HG02623 (cell line): Measurements from ENCODE around the gene PTPRG.
"Not testable (repeated sequence)": the region's sequence is repeated elsewhere in the genome, so short reads cannot be mapped to it uniquely, and the experiment has no call there.

ENCODE experiments used
- ATAC-seq: cut with Tn5 transposase; IDR thresholded peaks from one replicate; pipeline ENCODE4 v1.9.1; 2021; ENCODE audit warnings: moderate library complexity; ENCODE audit not compliant: unreplicated experiment

The PTPRG gene

DNA sequence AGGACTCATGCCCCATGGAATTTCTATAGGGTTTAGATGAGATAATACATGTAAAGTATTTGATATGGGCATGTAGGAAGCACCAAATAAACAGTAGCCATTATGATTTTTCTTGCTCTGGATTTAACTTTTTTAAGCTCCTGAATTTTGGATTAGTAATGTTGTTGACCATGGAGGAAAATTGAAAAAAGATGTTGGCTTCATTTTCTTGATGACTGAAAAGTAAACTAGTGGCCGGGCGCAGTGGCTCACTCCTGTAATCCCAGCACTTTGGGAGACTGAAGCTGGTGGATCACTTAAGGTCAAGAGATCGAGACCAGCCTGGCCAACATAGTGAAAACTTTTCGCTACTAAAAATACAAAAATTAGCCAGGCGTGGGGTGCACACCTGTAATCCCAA lies 120.3 kb downstream of the PTPRG start:
- ATAC-seq, result no peak

DNA sequence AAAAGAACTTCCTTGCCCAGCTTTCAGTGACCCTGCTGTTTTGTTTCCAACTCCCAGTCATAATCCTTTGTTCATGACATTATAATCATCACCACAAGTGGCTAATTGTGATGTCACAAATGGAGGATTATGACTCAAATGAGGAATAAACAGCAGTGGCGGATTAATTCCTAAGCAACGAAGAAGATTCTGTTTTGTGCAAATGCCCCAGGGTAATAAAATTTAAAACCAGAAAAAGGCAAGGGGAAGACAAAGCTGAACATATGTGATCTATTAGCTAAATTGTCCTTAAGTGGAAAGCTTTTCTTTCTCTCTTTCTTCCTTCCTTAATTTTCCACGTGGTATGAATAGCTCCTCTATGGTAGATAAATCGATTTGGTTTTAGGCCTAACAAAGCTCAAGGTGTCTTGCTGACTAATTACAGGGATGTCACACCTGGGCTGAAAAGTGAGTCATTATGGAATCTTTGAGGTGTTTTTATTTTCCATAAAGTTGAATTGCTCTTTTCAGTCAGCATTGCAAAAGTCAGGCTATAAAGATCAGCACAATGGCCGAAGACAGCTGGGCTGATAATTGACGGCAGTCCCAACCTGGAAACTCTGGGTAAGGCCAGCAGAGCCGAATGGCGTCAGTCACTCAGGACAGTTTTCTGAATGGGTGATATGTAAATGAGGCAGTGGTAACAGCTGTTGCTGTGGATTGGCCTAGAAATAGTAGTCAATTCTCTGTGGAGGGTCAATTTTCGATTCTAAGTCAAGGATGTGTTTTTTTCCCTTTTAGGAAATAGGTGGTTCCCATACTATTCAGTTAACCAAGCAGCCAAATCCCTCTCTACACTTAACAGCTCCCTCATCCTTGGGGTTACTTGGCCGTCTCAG lies 121.5 kb downstream of the PTPRG start:
- ATAC-seq, result no peak

DNA sequence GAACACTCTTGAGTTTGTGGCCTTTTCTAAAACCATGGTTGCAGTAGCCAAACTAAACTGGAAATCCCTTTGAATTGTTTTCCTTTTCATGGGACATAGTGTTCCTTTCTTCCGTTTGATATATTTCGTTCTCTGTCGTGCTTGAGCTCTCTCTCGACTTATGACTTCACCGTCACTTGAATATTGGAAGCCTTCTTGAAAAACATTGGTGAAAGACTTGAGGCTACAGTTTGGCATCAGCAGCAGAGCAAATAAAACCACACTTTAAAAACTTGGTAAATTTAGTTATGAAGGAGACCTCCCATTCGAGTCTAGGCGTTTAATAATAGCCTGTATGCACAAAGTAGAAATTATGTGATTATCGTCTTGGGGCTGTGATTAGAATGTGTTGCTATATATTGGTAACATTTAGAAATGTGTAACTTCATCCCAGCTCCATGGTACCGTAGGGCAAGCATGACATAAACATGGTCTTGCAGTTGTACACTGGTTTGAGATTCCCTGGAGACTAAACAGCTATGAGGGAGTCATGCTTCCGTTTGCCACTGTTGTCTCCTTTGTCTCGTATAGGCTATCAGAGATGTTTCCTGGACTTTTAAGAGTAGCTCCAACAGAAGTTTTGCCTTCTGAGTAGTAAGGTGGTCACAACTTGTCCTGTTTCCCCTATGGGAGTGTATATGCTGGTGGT lies 122.3 kb downstream of the PTPRG start:
- ATAC-seq, result no peak

DNA sequence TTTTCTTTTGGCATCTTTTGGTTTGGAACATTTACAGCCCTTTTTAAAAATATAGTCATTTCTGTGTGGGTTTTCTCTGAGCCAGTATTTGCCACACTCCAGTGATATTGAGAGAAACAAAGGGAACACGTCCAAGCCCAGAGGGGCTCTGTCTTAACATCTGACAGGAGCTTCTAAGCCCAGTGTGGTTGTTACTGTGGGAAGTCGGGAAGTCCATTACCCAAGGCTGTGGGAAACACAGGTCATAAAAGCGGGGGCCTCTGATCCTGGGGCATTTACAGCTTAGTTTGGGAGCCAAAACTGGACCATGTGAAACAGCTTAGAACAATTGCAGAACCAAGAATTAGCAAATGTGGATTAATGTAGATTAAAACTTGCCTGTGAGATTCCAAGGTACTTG lies 123.0 kb downstream of the PTPRG start:
- no peak for ATAC-seq

DNA sequence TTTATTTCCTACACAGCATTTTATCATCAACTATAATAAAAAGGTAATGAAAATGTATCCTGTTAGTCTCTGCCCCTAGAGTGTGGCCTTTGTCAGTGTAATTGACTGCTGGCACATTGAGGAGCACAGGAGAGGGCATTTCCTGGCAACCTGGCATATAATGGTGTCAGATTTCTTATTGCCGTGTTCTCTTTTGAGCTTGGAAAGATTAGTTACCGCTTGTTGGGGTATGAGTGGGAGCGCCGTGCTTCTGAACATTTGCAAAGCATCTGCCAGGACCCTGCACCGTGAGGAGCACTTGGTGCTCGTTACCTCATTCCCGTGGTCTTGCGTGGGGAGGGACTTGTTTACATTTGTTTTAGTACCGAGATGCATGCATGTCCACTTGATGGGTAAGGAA lies 124.4 kb downstream of the PTPRG start:
- ATAC-seq, result no peak

DNA sequence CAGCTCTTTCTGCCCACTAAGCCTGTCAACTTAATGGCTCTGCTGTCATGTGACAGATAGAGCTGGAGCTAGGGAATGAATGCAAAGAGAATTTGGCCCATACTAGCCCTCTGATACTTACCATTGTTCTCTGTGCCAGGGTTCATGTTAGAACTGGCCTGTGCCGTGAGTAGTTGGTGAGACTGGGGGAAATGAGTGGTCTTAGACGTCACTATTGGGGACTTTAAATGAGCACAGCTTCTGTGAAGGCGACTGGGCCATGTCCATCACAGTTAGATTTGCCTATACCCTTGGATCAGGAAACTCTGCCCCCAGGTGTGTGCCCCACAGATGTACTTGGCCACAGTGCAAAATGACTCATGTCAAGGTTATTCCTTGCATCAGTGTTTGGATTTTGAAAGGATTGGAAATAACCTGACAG lies 124.9 kb downstream of the PTPRG start:
- no peak for ATAC-seq

DNA sequence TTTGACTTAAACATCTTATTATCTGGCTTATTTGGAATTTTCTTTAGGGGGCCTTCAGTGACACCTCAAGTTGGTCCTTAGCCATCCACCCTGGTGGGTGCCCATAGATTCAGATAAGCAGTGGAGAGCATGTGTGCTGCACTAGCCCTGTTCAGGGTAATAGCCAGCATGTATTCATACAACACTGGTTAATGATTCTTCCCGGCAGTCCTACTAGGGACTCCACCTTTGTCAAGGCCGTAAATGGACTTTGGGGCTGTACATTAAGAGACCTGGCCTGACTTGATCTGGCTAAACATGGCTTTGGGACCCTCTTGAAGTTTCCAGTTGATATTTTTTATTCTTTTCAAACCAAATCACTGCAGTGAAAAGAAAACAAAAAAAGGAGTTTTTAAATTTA lies 125.8 kb downstream of the PTPRG start:
- ATAC-seq, result no peak

DNA sequence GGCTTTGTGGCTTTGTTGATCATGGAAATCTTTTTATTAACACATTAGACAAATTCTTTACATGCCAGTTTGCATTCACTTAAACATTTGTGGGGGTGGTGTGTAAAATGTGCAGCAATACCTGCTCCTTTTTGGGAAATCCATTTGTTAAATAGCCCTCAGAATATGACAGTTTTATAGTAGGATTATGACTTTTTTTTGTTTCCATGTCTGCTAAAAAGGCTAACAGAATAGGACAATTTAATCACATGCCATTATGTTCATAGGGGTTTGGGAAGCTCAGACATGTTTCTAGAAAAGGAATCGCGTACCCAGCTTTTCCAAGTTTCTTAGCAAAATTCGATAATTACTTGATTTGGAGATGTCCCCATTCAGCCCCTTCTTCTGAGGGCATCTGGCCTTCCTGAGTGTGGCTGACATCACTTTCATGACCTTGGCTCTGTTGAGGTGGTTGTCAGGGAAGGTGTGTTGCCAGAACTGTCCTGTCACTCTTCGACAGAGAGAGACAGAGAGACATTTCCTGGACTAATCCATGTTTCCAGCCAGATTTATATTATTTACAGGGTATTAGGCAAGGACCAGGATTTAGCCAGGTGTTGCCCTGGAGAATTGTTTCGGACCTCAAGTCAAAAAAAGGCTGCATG lies 126.4 kb downstream of the PTPRG start:
- ATAC-seq, result no peak

DNA sequence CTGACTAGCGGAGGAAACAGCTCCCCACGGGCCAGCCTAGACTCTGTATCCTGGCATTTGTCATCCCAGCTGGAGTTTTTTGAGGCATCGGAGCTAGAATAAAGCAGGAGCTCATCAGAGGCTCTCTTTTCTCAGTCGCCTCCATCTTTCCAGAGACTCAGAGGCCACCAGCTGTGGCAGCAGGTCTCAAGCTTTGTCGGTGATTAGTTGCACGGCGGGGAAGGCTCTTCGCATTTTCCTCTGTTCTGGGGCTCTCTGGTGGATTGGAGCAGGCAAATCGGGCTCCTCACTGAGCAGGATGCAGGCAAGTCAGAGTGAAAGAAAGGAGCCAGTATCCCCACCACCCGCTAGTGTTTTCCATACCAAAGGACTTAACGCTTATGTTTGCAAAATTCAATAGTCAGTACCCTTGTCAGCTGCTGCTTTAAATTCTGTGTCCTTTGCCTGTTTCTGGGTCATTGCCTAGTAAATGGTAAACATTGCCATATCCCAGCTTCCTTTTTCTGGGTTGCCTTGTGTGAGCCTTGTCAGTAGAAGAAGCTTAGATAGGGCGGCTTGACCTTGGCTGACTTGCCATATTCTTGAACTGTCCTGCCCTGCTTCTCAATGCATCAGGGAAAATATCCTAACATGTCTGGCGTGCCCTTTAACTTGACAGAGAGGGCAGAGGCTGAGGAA lies 127.1 kb downstream of the PTPRG start:
- no peak for ATAC-seq

DNA sequence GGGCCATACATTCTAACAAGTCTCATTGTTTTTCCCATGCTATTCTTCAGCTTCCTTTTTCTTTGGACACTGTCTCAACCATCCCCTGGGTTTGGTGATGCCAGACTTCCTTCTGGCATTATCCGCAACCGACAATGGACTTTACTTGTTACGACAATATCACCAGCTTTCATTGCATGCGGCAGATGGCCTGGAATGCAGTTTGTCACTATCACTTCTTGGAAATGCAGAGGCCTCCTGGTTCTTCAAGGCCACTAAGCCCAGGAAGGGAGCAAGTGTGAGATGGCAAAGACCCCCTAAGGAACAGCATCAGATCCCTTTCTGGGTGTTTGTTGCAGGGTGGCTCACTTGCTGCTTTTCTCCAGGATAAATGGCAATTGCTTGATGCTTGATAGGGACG lies 128.6 kb downstream of the PTPRG start:
- no peak for ATAC-seq

DNA sequence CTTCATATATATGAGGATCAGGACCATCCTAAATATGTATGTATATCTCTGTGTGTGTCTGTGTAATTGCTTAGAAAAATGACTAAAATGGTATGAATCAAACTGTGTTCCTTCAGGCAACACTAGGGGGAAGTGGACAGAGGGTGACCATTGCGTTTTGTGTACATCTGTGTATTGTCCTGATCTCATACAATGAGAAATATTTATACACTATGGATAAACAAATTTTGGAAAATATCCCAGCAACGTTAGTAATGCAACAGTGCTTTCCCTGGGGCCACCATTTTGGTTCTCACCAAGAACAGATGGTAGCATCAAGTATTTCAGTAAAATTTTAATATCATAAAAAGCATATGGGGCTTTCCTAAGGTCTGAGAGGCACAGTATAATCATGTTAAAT lies 130.1 kb downstream of the PTPRG start:
- no peak for ATAC-seq

DNA sequence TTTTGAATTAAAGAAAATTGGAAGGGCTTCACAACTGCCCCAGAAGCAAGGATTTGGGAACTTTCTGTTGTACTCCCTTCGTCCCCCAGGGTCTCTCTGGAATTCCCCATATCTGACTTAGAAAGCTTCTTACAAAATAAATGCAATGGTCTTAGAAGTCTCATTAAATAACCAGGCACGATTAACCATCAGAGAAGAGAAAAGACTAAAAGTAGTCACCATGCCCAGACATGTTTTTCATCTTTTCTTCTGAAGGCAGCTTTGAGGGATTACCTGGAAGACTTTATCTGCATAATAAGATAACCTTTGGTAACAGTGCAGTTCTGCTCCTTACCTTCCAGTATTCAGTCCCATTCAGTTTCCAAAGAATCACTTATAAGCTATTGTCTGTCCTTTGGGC lies 135.9 kb downstream of the PTPRG start:
- ATAC-seq, result no peak

DNA sequence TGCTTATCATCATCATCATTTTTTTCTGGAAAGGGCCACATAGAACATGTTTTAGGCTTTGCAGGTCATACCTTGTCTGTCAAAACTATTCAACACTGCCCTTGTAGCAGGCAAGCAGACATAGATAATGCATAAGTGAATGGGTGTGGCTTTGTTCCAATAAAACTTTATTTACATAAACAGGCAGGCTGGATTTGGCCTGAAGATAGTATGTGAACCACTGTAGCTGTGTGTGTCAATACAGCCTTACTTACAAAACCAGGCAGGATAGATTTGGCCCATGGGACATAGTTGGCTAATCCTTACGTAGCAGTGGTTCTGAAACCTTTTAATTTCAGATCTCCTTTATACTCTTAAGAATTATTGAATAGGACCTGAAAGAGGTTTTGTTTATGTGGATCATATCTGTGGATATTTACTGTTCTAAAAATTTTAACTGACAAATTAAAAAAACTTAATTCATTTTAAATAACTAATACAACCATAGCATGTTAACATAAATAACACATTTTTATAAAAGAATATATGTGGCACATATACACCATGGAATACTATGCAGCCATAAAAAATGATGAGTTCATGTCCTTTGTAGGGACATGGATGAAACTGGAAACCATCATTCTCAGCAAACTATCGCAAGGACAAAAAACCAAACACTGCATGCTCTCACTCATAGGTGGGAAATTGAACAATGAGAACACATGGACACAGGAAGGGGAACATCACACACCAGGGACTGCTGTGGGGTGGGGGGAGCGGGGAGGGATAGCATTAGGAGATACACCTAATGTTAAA lies 137.1 kb downstream of the PTPRG start:
- not testable (repeated sequence) for ATAC-seq

DNA sequence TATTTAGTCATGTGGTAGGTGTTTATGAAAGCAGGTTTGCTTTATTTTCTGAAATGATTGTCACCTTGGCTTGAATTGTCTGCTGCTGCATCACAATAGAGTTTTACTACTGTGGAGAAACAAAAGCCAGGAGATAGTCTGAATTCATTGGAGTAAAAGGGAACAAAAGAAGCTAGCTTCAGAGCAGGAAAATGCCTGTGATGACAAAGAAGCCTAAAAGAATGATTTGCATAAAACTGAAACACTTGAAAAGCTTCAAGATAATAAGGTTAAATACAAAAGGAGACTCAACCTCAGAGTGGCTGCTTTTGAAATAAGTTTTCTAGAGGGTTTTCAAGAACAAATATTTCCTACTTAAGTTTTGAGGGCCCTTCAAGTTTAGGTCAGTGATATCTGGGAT lies 138.3 kb downstream of the PTPRG start:
- ATAC-seq, result no peak

DNA sequence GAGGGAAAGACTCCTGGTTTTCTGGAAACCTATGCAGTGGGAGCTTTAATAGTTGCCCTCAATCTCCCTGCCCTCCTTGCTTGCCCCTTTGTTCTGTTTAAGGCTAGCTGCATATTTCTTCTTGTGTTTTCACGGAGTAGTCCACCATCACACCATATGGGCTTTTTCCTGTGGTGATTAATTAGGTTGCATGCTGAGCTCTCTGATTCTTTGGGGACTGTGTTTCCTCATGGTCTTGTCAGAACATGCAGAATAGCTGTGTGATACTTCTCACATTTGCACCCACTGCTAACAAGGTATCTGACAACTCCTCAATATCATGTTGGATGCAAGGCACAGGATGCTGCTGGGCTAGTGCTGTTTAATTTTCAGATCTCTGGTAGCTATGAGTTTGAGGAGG lies 139.6 kb downstream of the PTPRG start:
- no peak for ATAC-seq

DNA sequence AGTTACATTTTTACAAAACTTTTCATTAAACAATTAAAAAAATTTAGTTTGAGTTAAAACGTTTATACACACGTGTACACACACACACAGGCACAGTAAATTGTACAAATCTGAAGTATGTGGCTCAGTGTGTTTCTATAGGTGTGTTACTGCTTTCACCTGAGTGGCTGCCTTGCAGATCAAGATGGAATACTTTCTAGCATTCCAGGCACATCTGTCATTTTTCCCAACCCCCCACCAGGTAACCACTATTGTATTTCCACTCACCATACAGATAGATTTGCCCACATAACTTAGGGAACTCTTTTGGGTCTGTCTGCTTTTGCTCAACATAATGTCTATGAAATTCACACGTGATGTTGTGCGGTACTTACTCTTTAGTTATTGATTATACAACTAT lies 141.1 kb downstream of the PTPRG start:
- no peak for ATAC-seq

DNA sequence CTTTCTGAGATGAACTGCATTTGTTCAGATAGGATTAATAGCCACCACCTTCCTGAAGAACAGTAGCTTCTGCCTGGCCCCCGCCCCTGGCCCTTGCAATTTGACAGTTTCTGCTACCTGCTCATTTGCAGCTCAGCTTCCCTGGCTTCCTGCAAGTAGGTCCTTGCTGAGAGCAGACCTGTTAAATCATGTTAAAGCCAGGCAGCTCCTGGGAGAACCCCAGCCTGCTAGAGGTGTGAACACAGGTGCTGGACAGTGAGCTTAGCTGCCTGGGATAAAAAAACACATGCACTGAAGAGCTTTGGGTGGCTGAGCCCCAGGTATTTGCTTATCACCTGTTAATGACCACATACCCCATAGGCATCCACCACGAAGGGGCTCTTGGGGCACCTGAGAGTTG lies 143.4 kb downstream of the PTPRG start:
- ATAC-seq, result no peak

DNA sequence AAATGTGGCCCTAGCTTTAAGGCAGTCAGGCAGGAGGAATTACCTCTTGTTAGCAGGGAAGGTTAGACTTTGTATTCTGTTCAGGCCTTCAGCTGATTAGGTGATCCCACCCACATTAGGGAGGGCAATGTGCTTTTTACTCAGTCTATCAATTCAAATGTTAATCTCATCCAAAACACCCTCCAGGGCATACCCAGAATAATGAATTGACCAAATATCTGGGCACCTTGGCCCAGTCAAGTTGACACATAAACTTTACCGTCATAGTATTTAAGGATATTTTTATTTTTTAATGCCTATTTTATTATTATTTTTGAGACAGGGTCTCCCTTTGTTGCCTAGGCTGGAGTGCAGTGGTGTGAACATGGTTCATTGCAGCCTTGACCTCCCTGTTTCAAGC lies 146.1 kb downstream of the PTPRG start:
- ATAC-seq, result no peak

DNA sequence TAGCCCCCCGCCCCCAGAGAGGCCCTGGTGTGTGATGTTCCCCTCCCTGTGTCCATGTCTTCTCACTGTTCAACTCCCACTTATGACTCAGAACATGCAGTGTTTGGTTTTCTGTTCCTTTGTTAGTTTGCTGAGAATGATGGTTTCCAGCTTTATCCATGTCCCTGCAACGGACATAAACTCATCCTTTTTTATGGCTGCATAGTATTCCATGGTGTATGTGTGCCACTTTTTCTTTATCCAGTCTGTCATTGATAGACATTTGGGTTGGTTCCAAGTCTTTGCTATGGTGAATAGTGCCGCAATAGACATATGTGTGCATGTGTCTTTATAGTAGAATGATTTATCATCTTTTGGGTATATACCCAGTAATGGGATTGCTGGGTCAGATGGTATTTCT lies 149.5 kb downstream of the PTPRG start:
- ATAC-seq, result not testable (repeated sequence)

DNA sequence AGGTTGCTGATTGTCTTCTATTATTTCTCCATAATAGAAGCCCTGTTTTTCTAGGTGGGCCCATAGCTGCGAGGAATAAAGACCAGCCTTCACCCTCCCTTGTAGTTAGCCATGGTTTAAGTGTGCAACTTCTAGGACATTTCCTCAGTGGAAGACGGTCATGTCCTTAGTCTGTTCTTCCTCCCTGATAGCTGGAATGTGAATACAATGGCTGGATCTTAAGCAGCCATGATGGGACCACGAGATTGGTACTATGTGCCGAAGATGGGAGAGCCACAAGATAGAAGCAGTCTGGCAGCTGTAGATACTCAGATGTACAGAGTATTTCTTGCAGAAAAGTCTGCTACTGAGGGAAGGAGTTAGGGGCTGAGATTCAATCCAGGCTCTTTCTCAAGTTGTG lies 152.9 kb downstream of the PTPRG start:
- ATAC-seq, result no peak
